Effector memory CD4-positive, alpha-beta T cell (primary cell): ENCODE measurements around the gene ADGRG1.

Experiments used
- DNase-seq, 3 donors: peaks; one replicate each; pipeline ENCODE4 v3.0.0-alpha.2; 2020
- H3K27ac ChIP-seq: 2 replicates; pipeline ENCODE4 v1.7.0; 2013; ENCODE audit warnings: mild to moderate bottlenecking, low read length, moderate library complexity; ENCODE audit not compliant: insufficient read depth, poor library complexity, severe bottlenecking
- H3K27me3 ChIP-seq: replicated peaks from 2 replicates; pipeline ENCODE4 v1.7.0; 2013; ENCODE audit warnings: mild to moderate bottlenecking, low read length; ENCODE audit not compliant: insufficient read depth, control insufficient read depth, poor library complexity, severe bottlenecking
- H3K36me3 ChIP-seq: 2 replicates; pipeline ENCODE4 v1.7.0; 2013; ENCODE audit warnings: mild to moderate bottlenecking, low read length, moderate library complexity; ENCODE audit not compliant: control insufficient read depth, insufficient read depth
- H3K4me1 ChIP-seq: 2 replicates; pipeline ENCODE4 v1.7.0; 2013; ENCODE audit warnings: low read length, mild to moderate bottlenecking; ENCODE audit not compliant: control insufficient read depth, insufficient read depth, poor library complexity, severe bottlenecking
- H3K4me3 ChIP-seq: 2 replicates; pipeline ENCODE4 v1.7.0; 2013; ENCODE audit warnings: low read length, low read depth, mild to moderate bottlenecking; ENCODE audit not compliant: insufficient read depth, poor library complexity, severe bottlenecking
- H3K9me3 ChIP-seq: 2 replicates; pipeline ENCODE4 v1.7.0; 2013; ENCODE audit warnings: mild to moderate bottlenecking, low read length, moderate library complexity; ENCODE audit not compliant: control insufficient read depth

The ADGRG1 gene

DNA sequence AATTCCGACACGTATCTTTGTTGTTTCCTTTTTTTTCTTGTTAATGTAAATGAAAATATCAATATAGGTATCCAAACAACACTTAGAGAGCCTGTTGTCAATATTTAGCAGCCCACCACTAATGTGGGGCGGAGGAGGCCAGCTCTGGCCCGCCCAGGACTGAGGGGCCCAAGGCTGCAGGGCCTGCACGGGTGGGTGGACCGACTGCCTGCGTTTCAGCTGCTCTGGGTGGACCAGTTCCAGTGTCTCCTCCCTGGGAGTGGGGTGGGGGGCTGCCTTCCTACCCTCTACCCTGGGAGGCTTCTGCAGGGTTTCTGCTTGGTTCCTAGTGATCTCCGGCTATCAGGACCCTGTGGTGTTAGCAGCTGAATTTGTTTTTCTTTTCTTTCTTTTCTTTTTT, 15.9 kb upstream of the ADGRG1 start:
- Histone ChIP-seq H3K27me3 (no peaks in the 10 kb centered on the region), H3K36me3 (no peaks in the 10 kb centered on the region), H3K4me3 (no peak overlapping the region), H3K4me1 (peaks cover 7% of the 10 kb centered on the region), H3K27ac (no peak overlapping the region), H3K9me3 (no peaks in the 10 kb centered on the region)
- no peak for DNase-seq

DNA sequence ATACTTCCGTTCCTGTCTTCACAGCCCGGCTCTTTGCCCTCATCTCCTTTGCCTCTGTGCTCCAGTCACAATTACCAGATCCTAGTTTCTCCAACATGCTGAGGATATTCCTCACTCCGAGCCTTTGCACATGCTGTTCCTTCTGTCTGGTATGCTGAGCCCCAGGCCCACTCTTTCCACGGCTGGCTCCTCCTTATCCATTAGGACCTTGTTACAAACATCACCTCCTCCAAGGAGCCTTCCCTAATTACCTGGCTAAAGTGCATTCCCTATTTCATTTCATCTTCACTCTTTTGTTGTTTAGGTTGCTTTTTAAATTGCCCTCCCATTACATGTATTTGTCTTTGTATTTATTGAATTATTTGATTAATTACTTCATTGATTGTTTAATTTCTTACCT, 14.9 kb upstream of the ADGRG1 start:
- H3K27ac ChIP-seq: no peak overlapping the region
- peaks cover 7% of the 10 kb centered on the region for H3K4me1 ChIP-seq
- H3K9me3 ChIP-seq: no peaks in the 10 kb centered on the region
- no peak for DNase-seq
- no peak overlapping the region for H3K4me3 ChIP-seq
- H3K36me3 ChIP-seq: no peaks in the 10 kb centered on the region
- H3K27me3 ChIP-seq: no peaks in the 10 kb centered on the region

DNA sequence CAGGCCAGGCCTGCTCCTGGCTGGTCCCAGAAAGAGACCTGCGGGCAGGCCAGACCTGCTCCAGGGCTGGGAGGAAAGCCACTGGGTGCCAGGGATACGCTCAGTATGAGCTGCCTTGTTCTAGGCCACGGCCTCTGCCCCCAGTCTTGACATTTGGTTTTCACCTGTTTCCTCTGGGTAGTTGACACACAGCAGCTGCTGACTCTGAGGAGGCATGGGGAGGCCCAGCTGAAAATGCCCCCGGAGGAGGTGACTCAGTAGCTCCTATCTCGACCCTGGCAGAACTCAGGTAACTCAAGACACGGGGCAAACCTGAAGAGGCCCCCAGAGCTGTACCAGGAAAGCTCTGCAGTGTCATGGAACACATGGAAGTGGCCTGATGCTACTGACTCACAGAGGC, 13.9 kb upstream of the ADGRG1 start:
- no peaks in the 10 kb centered on the region for H3K9me3 ChIP-seq
- no peak overlapping the region for H3K27ac ChIP-seq
- H3K4me3 ChIP-seq: no peak overlapping the region
- H3K36me3 ChIP-seq: no peaks in the 10 kb centered on the region
- no peaks in the 10 kb centered on the region for H3K27me3 ChIP-seq
- DNase-seq: no peak
- peaks cover 4% of the 10 kb centered on the region for H3K4me1 ChIP-seq

DNA sequence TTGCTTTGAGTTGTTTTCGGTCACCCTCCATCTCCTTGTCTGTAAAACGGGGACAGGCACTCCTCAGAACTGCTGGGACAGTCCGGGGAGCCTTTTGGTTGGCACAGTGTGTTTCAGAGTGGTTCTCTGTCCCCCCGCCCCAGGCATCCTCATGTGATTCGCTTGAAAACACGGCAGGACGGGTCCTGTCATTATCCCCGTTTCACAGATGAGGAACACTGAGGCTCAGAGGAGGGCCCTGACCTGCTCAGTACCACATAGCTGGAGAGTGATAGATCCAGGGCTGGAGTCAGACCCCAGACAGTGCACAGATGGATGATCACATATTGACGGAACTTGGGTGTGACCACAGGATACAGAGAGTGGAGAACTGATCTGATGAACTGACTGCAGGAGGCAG, 13.5 kb upstream of the ADGRG1 start:
- H3K4me1 ChIP-seq: peaks cover 2% of the 10 kb centered on the region
- no peaks in the 10 kb centered on the region for H3K27me3 ChIP-seq
- H3K36me3 ChIP-seq: no peaks in the 10 kb centered on the region
- no peak overlapping the region for H3K4me3 ChIP-seq
- H3K9me3 ChIP-seq: no peaks in the 10 kb centered on the region
- DNase-seq: no peak
- H3K27ac ChIP-seq: no peak overlapping the region

DNA sequence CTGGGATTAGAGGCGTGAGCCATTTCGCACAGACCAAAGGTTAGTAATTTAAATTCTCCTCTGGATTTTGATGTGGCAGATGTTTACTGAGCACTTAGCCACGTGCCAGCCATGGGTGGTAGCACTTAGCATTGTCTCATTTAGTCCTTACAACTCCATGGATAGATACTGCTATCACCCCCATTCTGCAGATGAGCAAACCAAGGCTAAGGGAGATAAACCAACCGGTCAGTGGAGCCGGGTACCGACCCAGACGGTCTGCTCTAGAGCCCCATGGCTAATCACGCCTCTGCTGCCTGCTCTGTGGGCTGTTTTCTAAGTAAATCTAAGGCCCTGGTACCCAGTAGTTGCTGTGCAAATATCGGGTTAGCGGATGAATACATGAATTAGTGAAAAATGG, 12.6 kb upstream of the ADGRG1 start:
- no peak for DNase-seq
- Histone ChIP-seq H3K36me3 (no peaks in the 10 kb centered on the region), H3K9me3 (no peaks in the 10 kb centered on the region), H3K27me3 (no peaks in the 10 kb centered on the region), H3K4me1 (no peaks in the 10 kb centered on the region), H3K27ac (no peak overlapping the region), H3K4me3 (no peak overlapping the region)

DNA sequence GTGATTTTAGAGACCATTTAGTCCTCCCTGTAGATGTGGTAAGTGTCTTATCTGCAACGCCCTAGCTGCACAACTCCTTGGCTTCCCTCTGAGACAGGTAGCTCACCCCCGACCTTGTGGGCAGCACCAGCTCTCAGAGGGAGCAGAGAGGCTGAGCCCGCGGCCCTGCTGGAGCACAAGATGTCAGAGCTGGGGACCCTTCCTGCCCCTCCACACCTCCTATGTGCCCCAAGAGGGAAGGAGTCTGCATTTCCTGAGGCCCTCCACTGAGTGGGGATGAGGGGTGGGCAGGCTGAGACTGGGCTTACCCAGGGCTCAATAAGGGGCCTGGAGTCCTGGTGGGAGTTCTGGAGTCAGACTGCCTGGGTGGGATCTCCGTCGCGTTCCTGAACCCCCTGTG, 12.2 kb upstream of the ADGRG1 start:
- H3K36me3 ChIP-seq: no peaks in the 10 kb centered on the region
- no peaks in the 10 kb centered on the region for H3K4me1 ChIP-seq
- H3K27ac ChIP-seq: no peak overlapping the region
- no peaks in the 10 kb centered on the region for H3K27me3 ChIP-seq
- no peak for DNase-seq
- H3K9me3 ChIP-seq: no peaks in the 10 kb centered on the region
- H3K4me3 ChIP-seq: no peak overlapping the region

DNA sequence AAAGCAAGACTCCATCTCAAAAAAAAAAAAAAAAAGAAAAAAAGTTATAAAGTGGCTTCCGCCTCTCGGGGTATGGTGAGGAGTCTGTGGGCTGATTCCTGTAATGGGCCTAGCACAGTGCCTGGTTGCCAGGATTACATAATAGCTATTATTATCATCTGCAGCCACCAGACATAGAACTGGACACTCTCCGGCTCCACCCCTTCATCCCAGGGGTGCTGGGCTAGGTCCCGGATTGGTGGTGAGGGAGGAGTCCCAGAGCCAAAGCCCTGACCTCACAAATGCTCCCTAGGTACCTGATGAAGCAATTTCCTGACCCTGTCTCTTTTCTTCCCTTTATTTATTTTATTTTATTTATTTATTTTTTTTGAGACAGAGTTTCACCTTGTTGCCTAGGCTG, 11.6 kb upstream of the ADGRG1 start:
- no peak for DNase-seq
- H3K4me1 ChIP-seq: no peaks in the 10 kb centered on the region
- H3K4me3 ChIP-seq: no peak overlapping the region
- H3K27me3 ChIP-seq: no peaks in the 10 kb centered on the region
- H3K27ac ChIP-seq: no peak overlapping the region
- no peaks in the 10 kb centered on the region for H3K9me3 ChIP-seq
- no peaks in the 10 kb centered on the region for H3K36me3 ChIP-seq

DNA sequence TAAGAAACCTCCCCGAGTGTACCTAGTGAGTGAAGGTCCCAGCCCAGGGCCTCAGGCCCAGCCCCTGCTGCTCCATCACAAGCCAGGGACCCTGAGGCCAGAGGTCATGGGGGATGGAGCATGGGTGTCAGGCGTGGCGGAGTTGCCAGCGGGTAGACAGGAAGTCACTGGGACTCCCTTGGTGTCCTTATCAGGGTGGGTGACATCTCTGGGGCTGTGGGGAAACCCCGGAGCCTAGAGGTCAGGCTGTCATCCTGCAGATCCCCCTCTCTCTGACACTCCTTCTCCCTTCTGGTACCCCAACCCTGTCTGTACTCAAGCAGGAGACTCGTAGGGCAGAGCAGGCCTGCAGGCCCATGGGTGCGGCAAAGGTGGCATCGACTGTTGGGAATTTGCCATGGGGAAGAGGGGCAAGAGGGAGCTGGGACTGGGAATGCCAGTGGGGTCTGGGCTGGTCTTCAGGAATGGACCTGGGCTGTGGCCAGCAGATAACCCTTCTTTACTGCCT, 10.8 kb upstream of the ADGRG1 start:
- H3K27ac ChIP-seq: no peak overlapping the region
- no peaks in the 10 kb centered on the region for H3K27me3 ChIP-seq
- H3K36me3 ChIP-seq: no peaks in the 10 kb centered on the region
- H3K9me3 ChIP-seq: no peaks in the 10 kb centered on the region
- H3K4me3 ChIP-seq: no peak overlapping the region
- H3K4me1 ChIP-seq: no peaks in the 10 kb centered on the region
- DNase-seq: no peak

DNA sequence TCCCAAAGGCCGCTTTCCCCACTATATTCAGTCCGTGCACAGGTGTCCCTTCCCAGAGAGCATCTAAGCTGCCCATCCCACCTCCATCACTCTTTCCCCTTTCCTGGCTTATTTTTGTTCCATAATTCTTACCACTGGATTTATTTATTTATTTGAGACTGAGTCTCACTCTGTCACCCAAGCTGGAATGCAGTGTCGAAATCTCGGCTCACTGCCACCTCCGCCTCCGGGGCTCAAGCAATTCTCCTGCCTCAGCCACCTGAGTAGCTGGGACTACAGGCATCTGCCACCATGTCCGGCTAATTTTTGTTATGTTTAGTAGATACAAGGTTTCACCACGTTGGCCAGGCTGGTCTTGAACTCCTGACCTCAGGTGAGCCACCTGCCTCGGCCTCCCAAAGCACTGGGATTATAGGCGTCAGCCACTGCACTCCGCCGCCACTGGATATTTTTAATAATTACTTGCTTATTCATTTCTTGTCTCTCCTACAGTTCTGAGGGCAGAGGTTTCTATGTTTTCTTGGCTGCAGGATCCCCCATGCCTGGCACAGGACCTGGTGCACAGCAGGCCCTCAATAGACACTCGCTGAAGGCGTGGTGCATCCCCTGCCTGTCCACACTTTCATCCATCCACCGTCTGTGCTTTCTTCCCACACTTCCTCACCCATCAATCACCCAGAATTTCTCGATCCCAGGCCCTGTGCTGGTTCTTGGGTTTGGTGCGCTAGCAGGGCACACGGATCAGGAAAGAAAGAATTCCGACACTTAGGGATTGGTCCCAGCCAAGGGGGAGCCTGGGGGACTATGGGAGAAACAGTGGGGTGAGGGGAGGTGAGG, 9.9 kb upstream of the ADGRG1 start:
- Histone ChIP-seq H3K27me3 (no peaks in the 10 kb centered on the region), H3K4me3 (no peak overlapping the region), H3K27ac (no peak overlapping the region), H3K4me1 (no peaks in the 10 kb centered on the region), H3K9me3 (no peaks in the 10 kb centered on the region), H3K36me3 (no peaks in the 10 kb centered on the region)
- DNase-seq: no peak

DNA sequence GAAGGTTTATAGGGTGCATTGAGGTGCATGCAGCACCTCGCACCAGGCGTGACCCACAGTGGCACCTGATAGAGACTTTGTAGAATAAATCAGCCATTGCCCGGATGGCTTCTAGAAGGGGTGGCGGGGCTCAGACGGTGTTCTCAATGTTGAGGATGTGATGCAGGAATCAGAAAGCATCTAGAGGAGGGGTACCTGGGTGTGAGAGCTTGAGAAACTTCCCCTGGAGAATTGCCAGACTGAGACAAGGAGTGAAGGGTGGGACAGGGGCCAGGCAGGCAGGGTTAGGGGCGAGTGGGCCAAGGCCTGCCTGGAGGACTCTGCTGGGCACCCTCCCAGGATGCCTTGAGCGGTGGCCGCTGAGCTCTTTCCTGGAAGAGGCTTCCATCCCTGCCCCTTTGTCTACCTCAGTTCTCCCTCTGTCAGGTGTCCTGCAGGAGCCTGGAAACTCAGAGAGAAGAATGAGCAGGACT, 9.3 kb upstream of the ADGRG1 start:
- H3K36me3 ChIP-seq: no peaks in the 10 kb centered on the region
- no peaks in the 10 kb centered on the region for H3K4me1 ChIP-seq
- no peaks in the 10 kb centered on the region for H3K9me3 ChIP-seq
- H3K27ac ChIP-seq: no peak overlapping the region
- no peaks in the 10 kb centered on the region for H3K27me3 ChIP-seq
- DNase-seq: no peak
- H3K4me3 ChIP-seq: no peak overlapping the region
